GM12872 (cell line): ENCODE data around the gene PLPPR5.

Experiments
- CTCF ChIP-seq: IDR thresholded peaks from 3 replicates; pipeline ENCODE4 v1.5.1; 2011; ENCODE audit warnings: low read depth, mild to moderate bottlenecking, low read length, moderate library complexity; ENCODE audit not compliant: insufficient read depth

Gene PLPPR5

DNA sequence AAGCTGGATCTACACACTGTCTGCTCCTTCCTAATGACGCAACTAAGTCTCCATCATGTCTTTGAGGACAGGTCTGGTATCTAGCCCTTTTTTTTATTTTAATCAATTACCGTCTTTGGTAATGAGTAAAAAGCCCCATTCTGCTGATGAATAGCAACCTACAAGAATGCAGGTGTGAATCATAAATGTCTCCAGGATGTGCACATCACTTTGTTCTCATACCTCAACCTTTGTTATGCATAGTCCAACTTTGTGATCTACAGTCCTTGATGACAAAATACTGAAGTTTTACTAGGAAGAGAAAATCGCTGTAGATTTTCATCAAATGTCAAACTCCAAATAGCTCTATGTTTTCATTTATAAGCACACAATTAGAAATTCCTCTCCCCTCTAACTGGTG lies 39.3 kb downstream of the PLPPR5 start:
- TF ChIP-seq CTCF = no peak

DNA sequence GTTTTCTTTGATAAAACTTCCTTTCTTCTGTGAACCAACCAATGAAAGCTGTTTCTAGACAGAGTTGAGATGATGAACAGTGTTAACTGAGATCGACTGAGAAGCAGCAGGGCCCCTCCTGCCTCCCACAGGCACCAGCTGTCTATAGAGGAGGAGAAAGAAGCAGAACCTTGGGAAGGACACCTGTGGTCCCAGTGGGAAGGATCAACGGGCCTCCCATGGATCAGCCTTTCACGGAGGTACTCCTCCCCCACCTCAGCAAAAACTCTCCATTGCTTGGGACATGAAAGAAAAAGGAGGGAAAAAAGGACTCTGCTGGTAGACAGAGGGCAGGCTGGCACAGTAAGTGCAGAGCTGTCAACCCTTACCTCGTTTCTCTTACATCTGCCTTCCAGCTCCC lies 40.5 kb downstream of the PLPPR5 start:
- no peak for TF ChIP-seq CTCF

- no peak for TF ChIP-seq CTCF
These were observed 41.5 kb downstream of the PLPPR5 start for GRCh38 chr1:98963064-98963758.

- TF ChIP-seq CTCF = no peak
These were observed 42.5 kb downstream of the PLPPR5 start for GRCh38 chr1:98962156-98962555.

DNA sequence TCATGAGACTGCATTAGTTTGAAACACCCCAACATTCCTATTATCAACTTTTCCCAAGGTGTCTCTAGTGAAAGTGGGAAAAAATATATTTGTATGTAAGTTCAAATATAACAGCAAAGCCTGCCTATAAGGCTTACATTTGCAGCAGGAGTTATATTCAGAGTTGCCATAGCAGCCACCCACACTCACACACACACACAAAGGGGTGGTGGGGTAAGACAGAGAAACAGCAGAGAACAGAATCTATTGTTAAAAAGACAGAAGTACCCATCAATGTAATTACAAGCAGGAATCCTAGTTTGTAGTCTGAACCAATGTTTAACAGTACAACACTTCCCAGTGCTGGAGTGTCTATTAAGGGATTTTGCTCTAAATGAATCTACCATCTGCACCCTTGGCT lies 55.0 kb downstream of the PLPPR5 start:
- TF ChIP-seq CTCF = no peak

- no peak for TF ChIP-seq CTCF
These were observed 55.5 kb downstream of the PLPPR5 start for GRCh38 chr1:98949166-98949565.

- TF ChIP-seq CTCF = no peak
These were observed 57.6 kb downstream of the PLPPR5 start for GRCh38 chr1:98947071-98947470.
